NCI-H2171 (cell line): ENCODE measurements around the gene NMUR1.

Source experiments
- DNase-seq: peaks from one replicate; lab custom pipeline; 2025; lab: John Stamatoyannopoulos, UW

NMUR1 gene

GRCh38 chr2:231554327-231554726 is 24.1 kb upstream of the NMUR1 start:
- no peak for DNase-seq

- DNase-seq = no peak
Measured at GRCh38 chr2:231552752-231553151, 22.5 kb upstream of the NMUR1 start.

- no peak for DNase-seq
Measured at GRCh38 chr2:231549446-231550239, 19.4 kb upstream of the NMUR1 start.

- no peak for DNase-seq
Measured at GRCh38 chr2:231548752-231549151, 18.5 kb upstream of the NMUR1 start.

- no peak for DNase-seq
Measured at GRCh38 chr2:231547315-231548110, 17.3 kb upstream of the NMUR1 start.

GRCh38 chr2:231546014-231546715 is 15.9 kb upstream of the NMUR1 start:
- no peak for DNase-seq

- no peak for DNase-seq
Measured at GRCh38 chr2:231545105-231545902, 15.1 kb upstream of the NMUR1 start.

- DNase-seq = no peak
Measured at GRCh38 chr2:231542136-231542535, 11.9 kb upstream of the NMUR1 start.

GRCh38 chr2:231541645-231542044 is 11.4 kb upstream of the NMUR1 start:
- no peak for DNase-seq

GRCh38 chr2:231539991-231540390 is 9.7 kb upstream of the NMUR1 start:
- no peak for DNase-seq

GRCh38 chr2:231535961-231536360 is 5.7 kb upstream of the NMUR1 start:
- no peak for DNase-seq

GRCh38 chr2:231533777-231534125 is 3.5 kb upstream of the NMUR1 start:
- DNase-seq = no peak

- no peak for DNase-seq
Measured at GRCh38 chr2:231533086-231533776, 3.0 kb upstream of the NMUR1 start.

GRCh38 chr2:231532756-231533035 is 2.5 kb upstream of the NMUR1 start:
- DNase-seq = no peak

GRCh38 chr2:231531883-231532755 is 1.9 kb upstream of the NMUR1 start:
- no peak for DNase-seq

GRCh38 chr2:231531466-231531865 is 1.2 kb upstream of the NMUR1 start:
- no peak for DNase-seq

GRCh38 chr2:231528636-231529030 is 1.6 kb downstream of the NMUR1 start:
- DNase-seq = no peak

- DNase-seq = no peak
Measured at GRCh38 chr2:231527955-231528635, 2.1 kb downstream of the NMUR1 start.

GRCh38 chr2:231527091-231527395 is 3.2 kb downstream of the NMUR1 start:
- DNase-seq = no peak
